ENCODE results near the gene SMC5.
A peak's percentile ranks its signal among the peaks of the same experiment; 100 is the strongest.
"Not testable (repeated sequence)": the region's sequence is repeated elsewhere in the genome, so short reads cannot be mapped to it uniquely, and the experiment has no call there.

The SMC5 gene

DNA sequence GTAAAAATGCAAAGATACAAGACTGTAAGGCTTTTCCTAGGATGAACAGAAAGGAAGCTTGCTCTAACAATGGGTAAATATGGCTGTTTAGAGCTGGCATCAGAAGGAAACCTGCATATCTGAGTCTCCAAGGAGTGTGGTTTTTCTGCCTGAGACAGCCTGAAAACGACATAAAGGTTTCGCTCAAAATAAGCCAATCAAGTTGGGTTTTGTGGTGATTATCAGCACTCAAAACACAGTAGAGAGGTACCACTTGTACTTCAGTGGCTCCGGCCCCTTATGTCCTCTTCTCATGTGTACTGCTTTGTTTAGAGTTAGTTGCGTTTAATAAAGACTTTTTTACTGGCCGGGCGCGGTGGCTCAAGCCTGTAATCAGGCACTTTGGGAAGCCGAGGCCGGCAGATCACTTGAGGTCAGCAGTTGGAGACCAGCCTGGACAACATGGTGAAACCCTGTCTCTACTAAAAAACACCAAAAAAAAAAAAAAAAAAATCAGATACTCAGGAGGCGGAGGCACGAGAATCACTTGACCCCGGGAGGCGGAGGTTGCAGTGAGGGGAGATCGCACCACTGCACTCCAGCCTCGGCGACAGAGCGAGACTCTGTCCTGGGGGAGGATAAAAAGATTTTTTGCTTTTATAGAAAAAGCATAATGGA, 116.3 kb downstream of the SMC5 start:
- DNase-seq: no peak

DNA sequence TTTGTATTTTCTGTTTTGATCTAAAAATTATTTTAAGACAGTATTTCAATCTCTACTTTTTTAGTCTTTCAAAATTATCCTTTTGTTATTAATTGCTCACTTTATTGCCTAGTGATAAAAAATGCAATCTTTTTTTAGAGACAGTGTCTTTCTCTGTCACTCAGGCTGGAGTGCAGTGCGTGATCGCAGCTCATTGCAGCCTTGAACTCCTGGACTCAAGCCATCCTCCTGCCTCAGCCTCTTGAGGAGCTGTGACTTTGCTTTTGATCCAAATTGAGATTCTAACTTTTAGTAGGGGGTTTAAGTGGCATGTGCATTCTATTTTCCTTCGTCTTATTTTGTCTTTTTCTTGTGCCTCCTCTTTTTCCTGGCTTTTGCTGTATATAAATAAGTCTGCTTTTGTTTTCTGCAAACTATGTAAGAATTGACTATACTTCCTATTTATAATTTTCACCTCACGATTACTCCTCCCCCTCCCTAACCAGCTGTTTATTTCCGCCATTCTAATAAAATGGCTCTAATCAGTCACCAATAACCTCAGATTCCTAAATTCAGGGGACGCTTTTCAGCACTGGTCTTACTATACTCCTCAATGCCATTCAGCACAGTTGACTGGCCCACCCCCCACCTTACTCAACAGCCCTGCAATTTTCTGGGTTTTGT, 123.4 kb downstream of the SMC5 start:
- DNase-seq: no peak

DNA sequence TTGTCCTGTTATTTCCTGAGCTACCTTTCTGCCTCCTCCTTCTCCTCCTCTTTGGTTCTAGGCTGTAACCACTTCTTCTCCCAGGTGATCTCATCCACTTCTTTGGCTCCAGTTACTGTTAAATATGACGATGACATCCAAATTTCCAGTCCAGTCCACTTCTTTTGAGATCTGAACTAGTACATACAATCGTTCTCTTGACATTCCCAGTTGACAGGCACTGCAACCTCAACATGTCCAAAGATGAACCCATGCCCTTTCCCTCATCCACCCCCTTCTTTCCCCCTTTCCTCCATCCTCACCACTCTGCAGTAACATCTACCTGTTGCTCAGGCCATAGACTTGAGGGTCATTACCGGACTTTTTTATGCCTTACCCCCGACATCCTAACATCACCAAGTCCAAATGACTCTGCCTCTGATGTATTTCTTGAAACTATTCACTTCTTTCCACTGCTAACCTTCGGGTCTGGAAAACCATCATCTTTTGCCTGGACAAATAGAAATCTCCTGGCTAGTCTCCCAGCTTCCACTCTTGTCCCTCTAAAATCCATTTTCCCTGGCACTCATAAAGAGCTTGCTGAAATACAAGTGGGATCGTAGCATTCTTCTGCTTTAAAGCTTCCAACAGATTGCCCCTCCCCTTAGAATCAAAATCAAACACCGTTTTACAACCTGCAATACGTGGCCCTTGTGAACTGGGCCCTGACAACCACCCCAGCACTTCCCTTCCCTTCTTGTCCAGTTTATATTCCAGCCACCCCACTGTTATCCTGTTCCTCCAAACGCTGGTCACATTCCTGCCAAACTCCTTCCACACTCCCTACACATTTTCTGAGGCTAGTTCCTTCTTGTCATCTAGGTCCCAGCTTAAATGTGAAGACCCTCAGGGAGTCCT, 124.2 kb downstream of the SMC5 start:
- no peak for DNase-seq

DNA sequence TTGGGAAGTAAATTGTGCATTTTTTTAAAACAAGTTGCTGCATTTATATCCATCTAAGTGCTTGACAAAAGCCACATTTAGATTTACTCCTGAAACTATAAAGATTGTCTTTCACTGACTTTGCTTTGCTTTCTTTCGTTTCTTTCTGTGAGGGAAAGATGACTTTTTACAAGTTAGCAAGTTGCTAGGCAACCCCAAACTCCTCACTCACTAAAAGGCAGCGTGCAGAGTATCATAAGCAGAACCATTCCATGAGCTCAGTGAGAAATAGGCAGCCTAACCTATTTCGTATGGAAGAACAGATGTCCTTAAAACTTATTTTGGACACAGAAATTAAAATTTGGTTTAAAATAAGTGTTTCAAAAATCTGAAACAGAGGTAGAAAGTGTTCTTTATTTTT, 126.6 kb downstream of the SMC5 start:
- DNase-seq: no peak

DNA sequence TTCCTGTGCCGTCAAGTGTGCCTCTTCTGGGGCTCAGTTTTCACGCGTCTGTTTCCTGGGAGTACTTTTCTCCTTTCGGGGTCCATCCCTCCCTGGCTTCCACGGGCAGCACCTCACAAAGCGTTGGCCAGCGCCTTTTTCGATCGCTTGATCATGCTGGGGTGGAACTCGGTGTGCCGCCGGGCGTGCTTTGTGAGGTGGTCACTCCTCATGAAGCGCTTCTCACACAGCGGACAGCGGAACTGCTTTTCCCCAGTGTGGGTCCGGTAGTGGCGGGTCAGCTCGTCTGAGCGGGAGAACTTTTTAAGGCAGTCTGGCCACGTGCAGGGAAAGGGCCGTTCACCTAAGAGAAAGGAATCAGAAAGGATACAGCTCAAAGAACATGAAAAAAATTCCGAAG, 128.9 kb downstream of the SMC5 start:
- no peak for DNase-seq

DNA sequence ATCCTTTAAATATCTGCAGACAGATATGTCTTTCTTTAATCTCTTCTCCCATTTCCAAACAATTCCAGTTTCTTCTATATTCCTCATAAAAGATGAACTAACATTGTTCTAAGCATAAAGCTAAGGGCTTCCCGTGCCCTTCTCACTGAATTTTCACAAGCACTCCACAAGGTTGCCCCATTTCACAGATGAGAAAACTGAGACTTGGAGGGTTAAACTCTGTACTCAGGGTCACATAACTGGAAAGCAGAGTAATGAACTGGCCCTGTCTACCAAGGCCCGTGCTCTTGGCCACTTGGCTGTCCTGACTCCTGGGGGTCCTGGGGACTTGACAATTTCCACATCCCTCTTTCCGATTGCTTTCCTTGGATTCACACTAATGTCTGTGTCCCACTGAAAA, 130.4 kb downstream of the SMC5 start:
- no peak for DNase-seq

DNA sequence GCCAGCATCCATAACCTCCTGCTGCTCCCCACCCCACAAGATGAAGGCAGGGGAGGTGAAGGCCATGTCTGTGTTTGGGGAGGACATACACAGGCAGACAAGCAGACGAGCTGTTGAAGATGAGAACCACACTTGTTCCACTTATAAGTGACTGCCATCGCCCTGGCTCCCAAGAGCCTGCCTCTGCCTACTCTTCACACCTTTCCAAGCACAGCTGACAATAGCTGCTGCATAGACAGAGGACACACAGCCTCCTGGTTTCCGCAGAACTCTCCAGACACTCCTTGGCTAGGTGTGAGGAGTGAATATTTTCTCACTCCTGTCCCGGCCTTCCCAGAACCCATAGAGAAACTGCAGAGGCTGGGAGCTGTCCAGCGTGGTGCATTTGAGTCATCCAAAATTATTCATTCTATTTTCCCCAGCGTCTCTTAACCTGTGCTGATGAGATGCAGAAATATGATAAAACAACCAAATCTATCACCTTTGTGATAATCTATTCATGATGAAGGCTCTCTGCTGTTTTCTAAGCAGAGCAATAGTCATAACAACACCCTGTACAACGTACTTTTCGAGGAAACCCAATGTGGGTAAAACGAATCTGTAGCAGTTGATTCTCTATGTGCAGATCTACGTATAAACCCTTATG, 131.0 kb downstream of the SMC5 start:
- no peak for DNase-seq

DNA sequence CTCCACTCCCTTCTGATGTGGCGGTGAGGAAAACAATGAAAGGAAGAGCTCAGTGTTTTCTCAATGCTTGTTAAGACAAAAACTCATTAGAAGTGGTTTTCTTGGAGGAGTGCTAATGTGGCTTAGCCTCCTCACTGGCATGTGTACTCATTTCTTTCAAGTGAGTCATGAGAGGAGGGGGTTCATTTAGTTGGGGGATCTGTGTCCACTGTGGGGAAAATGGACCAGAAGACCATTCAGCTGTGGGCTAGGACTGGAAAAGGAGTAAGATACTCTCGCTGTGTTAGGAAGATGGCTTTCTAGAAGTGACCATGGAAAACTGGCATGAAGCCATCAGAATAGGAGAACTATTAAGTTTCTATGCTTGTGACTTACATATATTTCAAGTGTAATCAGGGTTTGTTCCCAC, 132.2 kb downstream of the SMC5 start:
- no peak for DNase-seq

DNA sequence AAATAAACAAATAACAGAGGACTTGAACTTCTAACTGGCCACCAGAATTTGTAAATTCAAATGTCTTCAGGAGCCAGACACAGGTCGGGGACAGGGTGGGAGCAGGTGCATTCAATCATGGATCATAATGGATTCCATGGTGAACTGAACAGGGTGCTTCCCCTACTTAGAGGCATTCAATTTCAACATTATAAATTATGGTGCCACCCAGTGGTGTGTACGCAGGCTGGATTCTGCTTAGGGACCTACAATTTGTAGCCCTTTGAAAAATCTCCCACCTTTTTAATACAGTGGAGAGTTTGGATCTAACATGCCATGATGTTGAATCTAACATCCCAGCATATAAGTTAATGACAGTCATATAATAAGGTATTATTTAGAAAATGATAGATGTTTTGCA, 133.4 kb downstream of the SMC5 start:
- DNase-seq: no peak

DNA sequence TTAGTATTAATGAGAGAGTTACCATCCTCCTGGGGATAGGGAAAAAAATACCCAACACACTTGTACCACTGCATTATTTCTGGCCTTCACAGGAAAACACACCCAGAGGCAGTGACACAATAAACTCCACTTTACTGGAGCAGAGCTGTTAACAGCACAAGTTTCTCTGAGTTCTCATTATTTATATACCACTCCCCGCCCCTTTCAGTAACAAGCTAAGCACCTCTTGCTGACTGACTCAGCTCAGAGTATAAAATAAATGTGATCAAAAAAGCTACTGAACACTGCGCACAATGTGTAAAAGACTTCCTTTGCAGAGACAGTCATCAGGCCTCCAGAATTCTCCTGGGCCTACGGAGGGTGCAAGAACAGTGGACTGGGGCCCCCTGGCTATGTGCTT, 134.1 kb downstream of the SMC5 start:
- DNase-seq: no peak

DNA sequence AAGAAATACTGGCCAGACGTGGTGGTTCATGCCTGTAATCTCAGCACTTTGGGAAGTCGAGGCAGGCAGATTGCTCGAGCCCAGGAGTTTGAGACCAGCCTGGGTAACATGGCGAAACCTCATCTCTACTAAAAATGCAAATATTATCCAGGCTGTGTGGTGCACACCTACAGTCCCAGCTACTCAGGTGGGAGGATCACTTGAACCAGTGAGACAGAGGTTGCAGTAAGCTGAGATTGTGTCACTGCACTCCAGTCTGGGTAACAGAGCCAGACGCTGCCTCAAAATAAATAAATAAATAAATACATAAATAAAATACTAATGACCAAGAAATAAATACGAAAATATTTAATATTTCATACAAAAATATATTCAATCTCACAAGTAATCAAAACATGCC, 136.9 kb downstream of the SMC5 start:
- no peak for DNase-seq

DNA sequence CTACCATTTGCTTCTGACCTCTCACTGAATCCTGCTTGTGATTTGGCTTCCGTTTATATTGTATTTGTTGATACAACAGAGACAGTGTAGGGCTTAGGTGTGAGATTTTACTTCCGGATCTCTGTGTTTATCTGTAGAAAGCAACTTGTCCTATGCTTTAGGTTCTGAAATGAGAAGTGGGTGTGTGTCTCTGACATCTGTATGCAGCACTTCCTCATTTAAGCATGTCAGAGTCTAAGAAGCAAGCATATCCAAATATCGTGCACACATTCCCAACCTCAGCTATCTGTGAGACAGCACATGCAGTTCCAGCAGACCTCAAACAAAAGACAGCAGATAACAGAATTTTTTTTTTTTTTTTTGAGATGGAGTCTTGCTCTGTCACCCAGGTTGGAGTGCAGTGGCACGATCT, 139.4 kb downstream of the SMC5 start:
- peak; percentile 42 for DNase-seq

DNA sequence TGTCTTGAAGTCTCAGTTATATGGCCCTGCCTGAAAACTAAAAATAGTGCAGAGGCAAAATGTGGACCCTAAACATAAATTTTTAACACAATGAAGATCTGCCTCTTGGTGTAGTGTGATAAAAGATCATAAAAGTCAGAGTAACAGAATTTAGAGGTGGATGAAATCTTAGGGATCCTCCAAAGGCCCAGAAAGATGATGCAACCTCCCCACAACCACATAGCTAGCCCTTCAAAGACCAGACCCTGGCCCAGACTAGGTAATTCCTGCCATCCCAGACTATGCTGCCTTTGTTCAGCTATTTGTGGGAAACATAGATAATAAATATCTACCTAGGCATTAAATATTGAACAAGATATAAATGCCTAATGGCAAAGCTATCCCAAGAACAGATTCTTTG, 140.4 kb downstream of the SMC5 start:
- no peak for DNase-seq

DNA sequence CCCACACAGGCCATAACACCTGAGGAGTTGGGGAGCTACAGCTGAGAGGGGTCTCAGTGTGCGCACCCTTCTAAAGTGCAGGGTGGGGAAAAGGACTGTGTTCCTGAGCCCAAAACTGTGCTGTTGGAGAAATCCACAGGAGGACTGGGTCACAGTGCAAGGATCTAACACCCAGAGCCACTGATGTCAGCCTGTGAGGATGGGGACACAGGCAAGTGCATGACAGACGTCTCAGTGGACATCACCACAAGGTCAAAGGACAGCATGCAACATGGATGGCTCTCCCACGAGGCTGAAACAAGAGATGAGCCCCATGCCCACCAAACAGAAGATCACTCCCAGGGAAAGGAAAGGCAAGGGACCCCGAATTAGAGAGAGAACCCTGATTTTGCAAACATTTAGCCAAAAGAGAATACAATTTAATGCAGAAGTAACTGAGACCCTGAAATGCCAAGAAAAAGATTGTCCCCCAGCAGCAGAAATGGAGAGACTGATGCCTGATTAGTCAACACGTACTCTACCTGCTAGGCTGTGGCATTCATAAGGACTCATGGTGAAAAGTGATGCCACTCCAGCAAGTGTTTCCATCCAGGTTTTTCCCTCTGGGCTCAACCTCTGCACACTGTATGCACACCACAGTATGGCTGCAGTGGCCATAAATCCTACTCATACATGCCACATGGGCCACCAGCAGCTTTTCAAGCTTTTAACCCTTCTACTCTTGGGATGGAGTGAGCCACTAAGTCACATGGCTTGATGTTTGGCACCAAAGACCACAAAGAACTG, 141.5 kb downstream of the SMC5 start:
- no peak for DNase-seq

DNA sequence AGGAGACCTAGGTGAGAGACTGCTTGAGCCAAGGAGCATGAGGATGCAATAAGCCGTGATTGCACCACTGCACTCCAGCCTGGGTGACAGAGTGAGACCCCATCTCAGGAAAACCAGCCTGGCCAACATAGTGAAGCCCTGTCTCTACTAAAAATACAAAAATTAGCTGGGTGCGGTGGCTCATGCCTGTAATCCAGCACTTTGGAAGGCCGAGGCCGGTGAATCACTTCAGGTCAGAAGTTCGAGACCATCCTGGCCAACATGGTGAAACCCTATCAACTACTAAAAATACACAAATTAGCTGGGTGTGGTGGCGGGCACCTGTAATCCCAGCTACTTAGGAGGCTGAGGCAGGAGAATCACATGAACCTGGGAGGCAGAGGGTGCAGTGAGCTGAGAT, 142.5 kb downstream of the SMC5 start:
- not testable (repeated sequence) for DNase-seq

DNA sequence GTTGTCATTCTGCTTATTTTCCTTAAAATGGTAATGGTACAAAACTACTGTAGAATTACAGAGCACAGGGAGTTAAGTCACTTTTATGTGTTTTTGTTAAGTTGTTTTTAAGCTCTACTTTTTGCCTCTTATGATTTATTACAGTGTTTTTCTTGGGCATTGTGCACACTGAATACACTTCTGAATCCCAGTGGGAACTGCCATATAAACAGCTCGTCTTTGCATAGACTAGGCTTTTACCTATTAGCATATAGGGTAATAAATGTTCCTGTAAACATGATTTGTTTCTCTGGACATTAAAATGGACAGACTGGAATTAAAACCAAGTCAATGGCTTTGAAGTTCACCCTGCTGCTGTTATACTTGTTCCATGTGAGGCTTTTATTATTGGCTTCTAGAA, 143.4 kb downstream of the SMC5 start:
- no peak for DNase-seq

DNA sequence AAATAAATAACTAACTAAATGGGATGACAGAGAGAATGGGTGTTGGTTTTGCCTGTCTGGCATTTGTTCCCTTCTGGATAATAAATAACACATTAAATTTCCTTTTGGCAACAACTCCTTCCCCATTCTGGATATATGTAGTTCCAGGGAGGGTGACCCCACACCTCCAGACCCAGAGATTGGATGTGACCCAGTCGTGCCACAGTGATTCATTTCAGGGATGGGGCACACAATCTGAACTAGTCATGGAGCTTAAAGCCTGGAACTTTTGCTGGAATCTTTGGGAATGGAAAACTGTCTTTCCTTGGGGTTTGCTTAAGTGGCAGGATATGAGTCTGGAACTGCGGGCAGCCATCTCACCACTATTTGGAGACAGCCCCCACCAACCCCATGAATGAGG, 144.4 kb downstream of the SMC5 start:
- DNase-seq: no peak

DNA sequence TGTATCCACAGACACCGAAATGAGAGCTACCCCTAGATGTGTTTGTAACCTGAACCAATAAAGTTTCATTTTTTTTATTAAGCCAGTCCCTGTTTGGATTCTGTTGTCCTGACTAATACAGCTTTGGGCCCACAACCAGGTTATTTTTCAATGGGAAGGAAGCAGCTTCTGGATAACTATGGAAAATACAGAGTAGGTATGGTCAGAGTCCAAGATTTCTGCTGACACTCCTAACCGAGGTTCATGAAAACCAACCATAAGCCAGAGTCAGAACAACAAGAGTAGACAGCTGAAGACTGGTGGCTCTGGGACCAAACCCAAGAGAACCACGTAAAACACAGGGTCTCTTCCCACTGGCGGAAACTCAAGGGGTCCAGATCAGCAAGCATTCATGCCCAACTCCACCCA, 144.8 kb downstream of the SMC5 start:
- DNase-seq: no peak

DNA sequence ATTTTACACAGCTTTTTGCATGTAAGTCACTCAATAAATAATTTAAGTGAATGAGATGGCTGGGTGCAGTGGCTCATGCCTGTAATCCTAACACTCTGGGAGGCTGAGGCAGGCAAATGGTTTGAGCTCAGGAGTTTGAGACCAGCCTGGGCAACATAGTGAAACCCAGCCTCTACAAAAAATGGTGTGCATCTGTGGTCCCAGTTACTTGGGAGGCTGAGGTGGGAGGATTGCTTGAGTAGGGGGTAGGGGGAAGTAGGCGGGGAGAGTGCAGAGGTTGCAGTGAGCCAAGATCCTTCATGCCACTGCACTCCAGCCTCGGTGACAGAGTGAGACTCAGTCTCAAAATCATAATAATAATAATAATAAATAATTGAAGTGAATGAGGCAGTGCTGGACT, 145.5 kb downstream of the SMC5 start:
- no peak for DNase-seq

Data from central memory CD4-positive, alpha-beta T cell (primary cell).